Heart right ventricle (tissue), 16 donors: Measurements from ENCODE around the gene SORL1. TPM values are rescaled to one million over a fixed set of nuclear protein-coding genes. Genes with fewer than 3 reads are reported as not detected.

Source experiments
- ATAC-seq, 8 donors: fragments of 200-7000 bp; cut with Tn5 transposase; one replicate each; pipeline ENCODE4 v1.9.1; 2020; ENCODE audit warnings: mild to moderate bottlenecking in 8 of 8, moderate library complexity in 8 of 8, moderate number of reproducible peaks in 1 of 8
- DNase-seq, 2 donors: peaks; one replicate each; pipeline ENCODE4 v3.0.0-alpha.2; 2020
- H3K27ac ChIP-seq, 10 donors: fragments of 200-600 bp; sonication (generic) in 2 of 10; one replicate each; pipeline versions ENCODE4 v1.5.0 to v1.8.0; 2020 to 2022; ENCODE audit warnings: mild to moderate bottlenecking in 3 of 10
- H3K27me3 ChIP-seq, 7 donors: fragments of 200-600 bp; one replicate each; pipeline ENCODE4 v1.8.0; 2021 to 2022; ENCODE audit warnings: mild to moderate bottlenecking in 2 of 7
- H3K36me3 ChIP-seq, 9 donors: fragments of 200-600 bp; sonication (generic) in 1 of 9; one replicate each; pipeline versions ENCODE4 v1.5.0 to v1.8.0; 2020 to 2022; ENCODE audit warnings: mild to moderate bottlenecking in 2 of 9
- H3K4me1 ChIP-seq, 9 donors: fragments of 200-600 bp; sonication (generic) in 1 of 9; one replicate each; pipeline versions ENCODE4 v1.5.0 to v1.8.0; 2020 to 2022; ENCODE audit warnings: mild to moderate bottlenecking in 4 of 9
- H3K4me3 ChIP-seq, 10 donors: fragments of 200-600 bp; sonication (generic) in 2 of 10; one replicate each; pipeline versions ENCODE4 v1.5.0 to v1.8.0; 2020 to 2022; ENCODE audit warnings: mild to moderate bottlenecking in 7 of 10, moderate library complexity in 2 of 10
- H3K9me3 ChIP-seq, 11 donors: fragments of 200-600 bp in 10 of 11; sonication (generic) in 2 of 11; one replicate each; pipeline versions ENCODE4 v1.5.0 to v1.8.0; 2013 to 2022; ENCODE audit warnings: mild to moderate bottlenecking in 2 of 11, control low read depth in 1 of 11, moderate library complexity in 1 of 11
- CTCF ChIP-seq, 9 donors: fragments of 200-600 bp; sonication (generic) in 2 of 9; IDR thresholded peaks; one replicate each; pipeline versions ENCODE4 v1.5.0 to v1.8.0; 2021 to 2022; ENCODE audit warnings: antibody characterized with exemption in 9 of 9, mild to moderate bottlenecking in 5 of 9, moderate library complexity in 1 of 9
- WGBS, 2 donors: extraction: QIAGEN DNeasy Blood & Tissue Kit; methylation state at CpG; one replicate each; pipeline ENCODE4 v1.1.7; 2013; ENCODE audit warnings: inconsistent platforms in 1 of 2; 5-methylcytosine and 5-hydroxymethylcytosine counted together
- intact Hi-C, 10 donors: fragments of 100-400 bp; cut with DNase I; formaldehyde crosslinking; loops; one replicate each; pipeline versions ENCODE4 v1.11.1 to v1.14.2; 2022
- polyA plus RNA-seq, 2 donors: library from polyadenylated mRNA; stranded (reverse); fragments of 200-250 nt; gene quantifications; one replicate each; pipeline ENCODE4 v1.2.3, GENCODE V29; 2013
- total RNA-seq, 10 donors: library from RNA; stranded (reverse); fragmentation: NEBNext Ultra II Directional in 3 of 10; extraction: Animal tissue kit (Norgen Biotek cat#: 25700) in 3 of 10; gene quantifications; one replicate each; pipeline versions ENCODE4 v1.2.1 to v1.2.4, GENCODE V29; 2021 to 2023
- donor health status: Arrhythmogenic right ventricular cardiomyopathy.
- donor health status: ischemic (EF 13 %, LVEDD 7.1; RV severe dilation, severe dysfunction).
- donor health status: healthy with polysubstance abuse.
- donor health status: DM: no; HTN: yes; CAD: no.
- donor health status: DM: no; HTN: no; CAD: no.
- donor health status: ischemic (EF 25% LVEDD 6.9; RV normal size, moderate dysfunction).
- donor health status: ischemic (EF 25% LVEDD 5.7; RV mildly dilated, moderate dysfunction).
- donor health status: healthy.
- donor health status: DM: yes; HTN: yes; CAD: no.
- donor health status: Ischemic cardiomyopathy.
- donor health status: ischemic (EF 35%, LVEDD 5.7; RV mildly dilated, moderate dysfunction).
- donor health status: nonischemic (EF 11% LVEDD 7.7; RV severe dilation, severe dysfunction).
- donor health status: DM: yes; HTN: yes; CAD: no.
- donor health status: PGD.
- donor health status: ischemic (EF 29% LVEDD 5.4; RV normal size, mild dysfunction).
- donor health status: nonischemic (EF 23%, LVEDD 6.1; RV moderate dilation, normal function).

Gene SORL1
- total and polyA plus RNA-seq, 12 donors: 0.26 to 15.1 (median 8.7) TPM

- peak; percentile 57 to 78 (median 70) for ATAC-seq
- H3K27ac ChIP-seq: peak overlapping the region in 4 of 10 donors; percentile 10 to 51 (median 16)
- DNase-seq: peak; percentile 17 to 26
Measured at GRCh38 chr11:121625777-121626506, 173.8 kb downstream of the SORL1 start.

GRCh38 chr11:121626507-121626875, 174.4 kb downstream of the SORL1 start:
- intact Hi-C loops: no loop called here
- Histone ChIP-seq H3K9me3 (no peaks in the 10 kb centered on the region), H3K36me3 (peaks cover 0 to 82% (median 0%) of the 10 kb centered on the region in 9 donors), H3K4me1 (peaks cover 0 to 23% (median 12%) of the 10 kb centered on the region in 9 donors), H3K4me3 (no peak overlapping the region), H3K27me3 (no peaks in the 10 kb centered on the region), H3K27ac (peak overlapping the region in 3 of 10 donors; percentile 10 to 51 (median 16))
- WGBS, 2 donors: 68 to 78% methylated on average over 4 of the region's 4 CpGs
- DNase-seq (no peak), ATAC-seq (peak in 6 of 8 donors; percentile 32 to 66 (median 44))
- TF ChIP-seq CTCF (IDR thresholded peaks at IDR 0.05): peak in 1 of 9 donors; percentile 10

More at GRCh38 chr11:121625777-121626506, 173.8 kb downstream of the SORL1 start:
- WGBS, 2 donors: 52 to 60% methylated on average over 7 of the region's 7 CpGs
- no peak for TF ChIP-seq CTCF (IDR thresholded peaks at IDR 0.05)
- Histone ChIP-seq H3K9me3 (no peaks in the 10 kb centered on the region), H3K4me1 (peaks cover 0 to 23% (median 12%) of the 10 kb centered on the region in 9 donors), H3K36me3 (peaks cover 0 to 86% (median 0%) of the 10 kb centered on the region in 9 donors), H3K4me3 (no peak overlapping the region), H3K27me3 (no peaks in the 10 kb centered on the region)
- intact Hi-C loops: no loop called here

GRCh38 chr11:121626980-121627379, 174.9 kb downstream of the SORL1 start:
- H3K36me3 ChIP-seq: peaks cover 0 to 80% (median 0%) of the 10 kb centered on the region in 9 donors
- TF ChIP-seq CTCF (IDR thresholded peaks at IDR 0.05): no peak
- H3K4me3 ChIP-seq: no peak overlapping the region
- DNase-seq: no peak
- no peak for ATAC-seq
- peaks cover 0 to 23% (median 12%) of the 10 kb centered on the region in 9 donors for H3K4me1 ChIP-seq
- H3K27me3 ChIP-seq: no peaks in the 10 kb centered on the region
- intact Hi-C loops: no loop called here
- 66 to 68% methylated on average over 2 of the region's 2 CpGs for WGBS, 2 donors
- no peaks in the 10 kb centered on the region for H3K9me3 ChIP-seq
- peak overlapping the region in 2 of 10 donors; percentile 10 to 51 for H3K27ac ChIP-seq

GRCh38 chr11:121630041-121630440, 177.9 kb downstream of the SORL1 start:
- peaks cover 0 to 2% (median 0%) of the 10 kb centered on the region in 7 donors for H3K27me3 ChIP-seq
- no peak for TF ChIP-seq CTCF (IDR thresholded peaks at IDR 0.05)
- H3K4me1 ChIP-seq: peaks cover 0 to 23% (median 12%) of the 10 kb centered on the region in 9 donors
- no peak overlapping the region for H3K4me3 ChIP-seq
- 56 to 67% methylated on average over 1 of the region's 1 CpG for WGBS, 2 donors
- ATAC-seq: peak in 5 of 8 donors; percentile 25 to 43 (median 34)
- H3K27ac ChIP-seq: no peak overlapping the region
- H3K36me3 ChIP-seq: peaks cover 0 to 54% (median 0%) of the 10 kb centered on the region in 9 donors
- intact Hi-C loops: no loop called here
- no peaks in the 10 kb centered on the region for H3K9me3 ChIP-seq
- no peak for DNase-seq
